Urothelium cell line (cell line): ENCODE results near the gene HDAC4.

ENCODE experiments used
- DNase-seq: peaks from one replicate; pipeline ENCODE4 v3.0.0; 2011; ENCODE audit warnings: low spot score, mixed read lengths
- FAIRE-seq: peaks from 2 replicates; lab custom pipeline; 2011; peaks lifted over from hg19 to GRCh38; lab: Jason Lieb, UNC

Gene HDAC4

DNA sequence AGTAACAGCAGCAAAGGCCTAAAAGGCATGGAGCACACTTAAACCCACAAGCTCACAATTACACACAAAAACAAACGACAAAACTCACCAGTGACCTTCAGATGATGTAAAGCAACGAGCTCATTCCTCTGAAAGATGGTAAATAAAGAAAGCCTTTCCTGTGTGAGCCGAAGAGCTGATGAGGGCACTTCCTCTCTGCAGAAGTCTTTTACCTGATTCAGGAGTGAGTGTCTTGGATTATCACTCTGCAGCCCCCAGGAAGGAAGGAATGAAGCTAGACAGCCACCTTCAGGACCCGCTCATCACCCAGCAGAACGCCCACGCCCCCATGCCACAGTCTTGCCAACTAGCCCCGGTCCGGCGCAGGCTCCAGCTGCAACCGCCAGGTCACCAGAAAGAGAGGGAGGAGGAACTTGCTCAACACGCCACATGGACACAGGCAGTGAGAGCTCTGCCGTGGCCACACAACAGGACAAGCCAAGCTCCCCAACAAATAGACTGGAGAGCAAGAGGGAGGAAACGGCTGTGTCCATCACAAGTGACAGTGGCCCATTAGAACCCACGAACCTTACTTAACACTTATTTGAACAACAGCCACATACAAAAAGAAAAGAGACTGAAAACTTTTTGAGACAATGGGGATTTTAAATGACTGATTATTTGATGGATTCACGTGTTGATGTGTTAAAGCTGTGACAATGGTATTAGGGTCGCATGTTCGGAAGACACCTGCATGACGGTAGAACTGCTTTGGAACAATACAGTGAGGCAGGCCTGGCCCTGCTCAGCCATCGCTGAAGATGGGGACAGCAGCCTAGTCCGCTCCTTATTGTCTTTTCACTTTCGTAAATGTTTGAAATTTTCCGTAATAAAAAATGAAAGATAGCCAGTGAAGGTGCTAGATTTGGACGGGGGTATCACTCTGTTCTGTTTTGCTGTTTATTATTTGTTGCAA lies 127.3 kb downstream of the HDAC4 start:
- FAIRE-seq = no peak
- DNase-seq = no peak

- DNase-seq (no peak), FAIRE-seq (no peak)
Observed at GRCh38 chr2:239272626-239273025, 128.2 kb downstream of the HDAC4 start.

DNA sequence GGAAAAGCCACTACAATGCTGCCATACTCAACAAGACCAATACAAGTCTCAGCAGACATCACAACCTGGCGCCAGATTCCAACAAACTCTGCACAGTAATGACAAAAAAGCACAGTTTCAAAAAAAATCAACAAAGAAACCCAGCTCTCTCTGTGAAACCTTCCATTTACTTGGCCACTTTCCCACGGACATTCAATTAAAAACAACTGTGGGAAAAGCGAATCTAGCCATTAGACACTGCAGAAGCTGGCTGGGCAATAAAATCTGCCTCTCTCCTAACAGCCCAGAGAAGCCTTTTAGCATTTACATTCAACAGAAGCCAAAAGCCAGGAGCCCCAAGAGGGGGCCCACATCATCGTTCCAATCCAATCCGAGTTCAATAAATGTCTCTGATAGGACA lies 128.9 kb downstream of the HDAC4 start:
- no peak for DNase-seq
- no peak for FAIRE-seq

GRCh38 chr2:239271471-239271870 lies 129.3 kb downstream of the HDAC4 start:
- FAIRE-seq = no peak
- no peak for DNase-seq

GRCh38 chr2:239269916-239270315 lies 130.9 kb downstream of the HDAC4 start:
- no peak for DNase-seq

DNA sequence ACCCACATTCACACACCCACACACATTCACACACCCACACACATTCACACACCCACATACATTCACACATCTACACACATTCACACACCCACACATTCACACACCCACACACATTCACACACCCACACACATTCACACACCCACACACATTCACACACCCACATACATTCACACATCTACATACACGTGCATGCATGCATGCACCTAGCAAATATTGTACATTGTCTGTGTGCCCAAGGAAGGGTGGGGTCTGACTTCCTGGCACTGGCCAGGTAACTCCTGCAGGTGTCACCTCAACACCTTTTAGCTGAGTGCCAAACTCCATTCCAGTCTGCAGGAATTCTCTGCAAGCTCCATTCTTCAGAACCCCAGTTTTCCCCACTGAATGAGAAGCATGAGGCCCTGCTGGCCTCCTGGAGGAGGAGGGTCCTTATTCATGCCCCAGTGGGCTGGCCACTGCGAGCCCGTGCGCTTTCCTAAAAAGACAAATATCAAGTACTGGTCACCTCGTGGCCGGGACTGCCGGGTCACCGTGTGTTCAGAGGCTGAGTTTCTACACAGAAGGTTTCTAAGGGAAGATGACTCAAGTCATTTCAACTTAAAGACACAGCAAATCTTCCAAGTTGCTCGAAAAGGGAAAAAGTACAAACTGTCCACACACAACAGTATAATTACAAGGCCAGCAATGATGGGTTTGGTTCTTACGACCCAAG lies 131.5 kb downstream of the HDAC4 start:
- peak; percentile 77 for FAIRE-seq
- DNase-seq = no peak

More at GRCh38 chr2:239269916-239270315, 130.9 kb downstream of the HDAC4 start:
- FAIRE-seq = no peak

- DNase-seq (no peak), FAIRE-seq (no peak)
Observed at GRCh38 chr2:239268549-239268948, 132.3 kb downstream of the HDAC4 start.

DNA sequence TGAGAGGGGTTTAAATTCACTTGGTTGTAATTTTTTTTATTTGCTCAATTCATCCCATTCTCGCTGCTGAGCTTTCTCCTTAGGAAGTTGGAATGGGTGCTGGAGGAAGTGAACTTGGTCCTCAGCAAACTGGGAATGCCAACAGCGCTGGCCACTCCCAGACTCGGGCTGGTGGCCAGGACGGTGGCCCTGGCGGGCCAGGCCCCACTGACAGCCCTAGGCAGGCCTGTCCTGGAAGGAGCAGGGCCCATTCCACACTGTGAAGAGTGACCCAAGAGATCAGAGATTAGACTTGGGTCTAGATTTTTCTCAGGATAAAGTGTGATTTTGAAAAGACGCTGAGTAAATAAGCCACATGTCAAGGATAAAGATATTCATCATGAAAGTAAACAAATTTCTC lies 132.7 kb downstream of the HDAC4 start:
- FAIRE-seq = no peak
- DNase-seq = no peak

DNA sequence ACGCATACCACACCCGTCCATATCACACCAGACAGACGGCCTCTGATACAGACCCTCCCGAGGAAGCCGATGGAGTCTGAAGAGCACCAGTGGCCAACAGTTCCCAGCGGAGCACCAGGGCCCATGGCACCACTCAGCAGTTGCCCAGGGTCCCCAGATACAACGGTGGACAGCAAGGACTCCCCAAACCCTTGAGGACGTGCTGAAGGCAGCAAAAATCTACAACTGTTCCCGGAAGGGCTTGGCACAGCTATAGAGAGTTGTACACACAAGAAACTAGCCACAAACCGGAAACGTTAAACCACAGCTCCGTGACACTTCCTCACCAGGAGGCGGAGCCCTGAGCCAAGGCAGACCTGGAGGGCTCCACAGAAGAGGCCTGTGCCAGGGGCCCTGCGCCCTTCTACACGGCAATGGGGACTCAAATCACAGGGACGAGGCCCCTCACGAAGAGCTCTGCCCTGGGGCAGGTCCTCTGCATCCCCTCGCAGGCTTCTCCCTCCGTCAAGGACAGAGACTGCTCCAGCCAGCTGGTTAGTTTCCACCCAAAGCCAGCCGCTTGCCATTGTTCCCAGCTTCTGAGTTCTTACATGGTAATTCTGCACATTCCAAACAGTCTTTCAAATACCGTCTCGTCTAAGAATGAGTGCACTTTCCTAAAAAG lies 133.4 kb downstream of the HDAC4 start:
- FAIRE-seq = no peak
- DNase-seq = peak; percentile 59

DNA sequence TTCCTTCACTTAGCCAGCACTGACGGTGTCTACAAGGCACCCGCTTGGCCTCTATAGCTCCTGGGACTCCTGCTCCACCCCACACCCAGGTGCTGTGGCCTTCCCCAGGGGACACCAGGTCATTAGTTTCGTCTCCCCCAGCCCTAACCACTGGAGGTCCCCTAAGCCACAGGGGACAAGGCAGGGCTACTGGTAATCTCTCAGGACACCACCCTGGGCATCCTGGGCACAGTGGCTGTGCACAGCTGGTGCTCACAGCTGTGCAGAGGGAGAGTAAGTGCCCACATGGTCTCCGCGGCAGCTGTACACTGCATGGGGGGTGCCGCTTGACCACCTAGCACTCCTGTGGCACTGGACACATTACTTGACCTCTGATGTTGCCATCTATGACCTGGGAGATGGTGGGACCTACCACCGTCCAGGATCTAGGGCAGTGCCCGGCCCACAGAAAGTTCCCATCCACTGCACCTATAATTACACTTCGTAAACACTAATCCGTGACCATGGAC lies 134.0 kb downstream of the HDAC4 start:
- DNase-seq = no peak
- no peak for FAIRE-seq

DNA sequence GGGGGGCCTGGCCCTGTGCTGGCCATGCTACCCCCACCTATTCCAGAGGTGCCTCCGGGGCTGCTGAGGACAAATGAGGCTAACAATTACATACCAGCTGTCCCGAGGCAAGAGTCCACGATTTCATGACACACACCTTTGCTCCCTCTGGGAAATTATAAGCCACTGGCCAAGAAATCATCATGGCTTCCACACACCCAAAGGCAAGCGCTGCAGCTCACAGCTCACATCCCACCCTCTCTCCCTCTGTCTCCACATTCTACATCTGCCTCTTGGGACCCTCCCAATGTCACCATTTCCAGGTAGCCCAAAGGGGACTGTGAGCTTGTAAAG lies 134.4 kb downstream of the HDAC4 start:
- DNase-seq (no peak), FAIRE-seq (no peak)

- FAIRE-seq (no peak), DNase-seq (no peak)
Observed at GRCh38 chr2:239265681-239266433, 135.0 kb downstream of the HDAC4 start.

GRCh38 chr2:239264838-239265651 lies 135.8 kb downstream of the HDAC4 start:
- DNase-seq = no peak

DNA sequence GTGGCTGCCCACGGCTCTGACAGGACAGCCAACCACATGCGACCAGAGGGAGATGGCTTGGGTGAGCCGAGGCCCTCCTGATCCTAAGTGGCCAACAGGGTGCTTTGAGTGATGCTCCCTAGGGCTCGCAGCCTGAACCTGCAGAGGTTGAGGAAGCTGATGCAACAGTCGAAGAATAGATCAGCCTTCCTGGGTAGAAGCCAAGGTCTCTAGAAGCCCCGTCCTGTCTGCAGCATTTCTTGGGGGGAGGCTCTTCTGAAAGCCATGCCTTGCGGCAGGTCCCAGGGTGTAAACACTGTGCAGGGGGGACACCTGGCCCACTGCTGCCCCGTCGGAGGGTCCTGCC lies 136.4 kb downstream of the HDAC4 start:
- DNase-seq = no peak
- FAIRE-seq = no peak

More at GRCh38 chr2:239264838-239265651, 135.8 kb downstream of the HDAC4 start:
- no peak for FAIRE-seq

- FAIRE-seq (no peak), DNase-seq (no peak)
Observed at GRCh38 chr2:239263669-239264491, 136.9 kb downstream of the HDAC4 start.

GRCh38 chr2:239263231-239263630 lies 137.6 kb downstream of the HDAC4 start:
- no peak for FAIRE-seq

DNA sequence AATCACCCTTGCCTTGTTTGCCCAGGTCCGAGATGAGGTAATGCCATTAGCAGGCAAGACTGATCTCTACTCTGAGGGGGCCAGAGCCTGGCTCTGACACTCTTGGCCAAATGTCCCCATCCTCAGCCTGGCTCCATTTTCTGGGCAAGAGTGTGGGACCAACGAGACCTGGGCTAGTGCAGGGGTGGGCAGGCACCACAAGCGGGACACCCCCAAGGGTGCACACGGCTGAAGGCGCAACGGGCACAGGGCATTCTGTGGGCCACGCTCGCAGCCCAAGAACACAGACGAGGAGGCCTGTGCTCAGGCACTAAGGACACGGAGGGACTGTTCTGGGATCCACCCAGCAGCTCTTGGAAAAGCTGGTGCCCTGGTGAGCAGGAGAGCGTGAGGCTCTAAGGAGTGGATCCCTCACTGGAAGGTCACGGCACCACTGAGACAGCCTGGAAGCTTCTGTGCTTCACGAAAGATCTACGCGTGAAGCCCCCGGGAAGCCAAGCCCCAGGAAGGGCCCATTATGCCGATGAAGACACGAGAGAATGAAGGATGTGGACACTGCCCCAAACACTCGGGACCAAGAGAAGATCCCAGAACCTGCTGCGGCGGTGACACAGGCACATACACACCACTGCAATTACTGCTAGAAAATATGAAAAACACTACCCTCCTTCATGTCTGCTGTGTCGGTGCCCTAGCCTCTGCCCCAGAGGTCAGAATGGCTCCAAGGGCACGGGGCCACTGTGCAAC lies 138.2 kb downstream of the HDAC4 start:
- no peak for FAIRE-seq
- DNase-seq = no peak

More at GRCh38 chr2:239263231-239263630, 137.6 kb downstream of the HDAC4 start:
- DNase-seq = no peak

- no peak for DNase-seq
- no peak for FAIRE-seq
Observed at GRCh38 chr2:239261796-239262483, 138.9 kb downstream of the HDAC4 start.
